OCI-LY1 (cell line): ENCODE data around the gene TRAF3IP3.

Source experiments
- H2AFZ ChIP-seq: fragments of 200-600 bp; sonication (generic), shearing (Covaris generic); 2 replicates; pipeline ENCODE4 v1.6.0; 2014; ENCODE audit warnings: antibody characterized with exemption, mild to moderate bottlenecking, low read length
- H3F3A ChIP-seq: fragments of 200-600 bp; sonication (generic), shearing (Covaris generic); 2 replicates; pipeline ENCODE4 v1.6.0; 2014; ENCODE audit warnings: mild to moderate bottlenecking, antibody characterized with exemption, low read length, moderate library complexity; ENCODE audit not compliant: insufficient read depth
- H3K27ac ChIP-seq: fragments of 200-600 bp; sonication (generic); 2 replicates; pipeline ENCODE4 v1.5.1; 2014; ENCODE audit warnings: low read length, mixed run types, mild to moderate bottlenecking, low read depth; ENCODE audit not compliant: poor library complexity, severe bottlenecking
- H3K27me3 ChIP-seq: fragments of 200-600 bp; sonication (generic); 2 replicates; pipeline ENCODE4 v1.6.0; 2014; ENCODE audit warnings: antibody characterized with exemption, mild to moderate bottlenecking, low read length, moderate library complexity; ENCODE audit not compliant: insufficient read depth
- H3K36me3 ChIP-seq: fragments of 200-600 bp; sonication (generic); 2 replicates; pipeline ENCODE4 v1.6.1; 2014; ENCODE audit warnings: mild to moderate bottlenecking, antibody characterized with exemption, low read length, moderate library complexity, mixed read lengths; ENCODE audit not compliant: insufficient read depth
- H3K4me1 ChIP-seq: fragments of 200-600 bp; sonication (generic); 2 replicates; pipeline ENCODE4 v1.5.1; 2014; ENCODE audit warnings: mild to moderate bottlenecking, low read length, moderate library complexity; ENCODE audit not compliant: insufficient read depth, severe bottlenecking
- H3K4me2 ChIP-seq: fragments of 200-600 bp; sonication (generic), shearing (Covaris generic); 2 replicates; pipeline ENCODE4 v1.6.1; 2014; ENCODE audit warnings: low read length
- H3K4me3 ChIP-seq: fragments of 200-600 bp; sonication (generic); 2 replicates; pipeline ENCODE4 v1.5.1; 2014; ENCODE audit warnings: low read length, low read depth, mild to moderate bottlenecking, mixed read lengths; ENCODE audit not compliant: poor library complexity, severe bottlenecking
- H3K79me2 ChIP-seq: fragments of 200-600 bp; shearing (Covaris generic); 2 replicates; pipeline ENCODE4 v1.6.1; 2016; ENCODE audit warnings: mixed run types, low read length, mixed read lengths; ENCODE audit not compliant: insufficient read depth
- H3K9ac ChIP-seq: fragments of 200-600 bp; sonication (generic), shearing (Covaris generic); 2 replicates; pipeline ENCODE4 v1.6.1; 2014; ENCODE audit warnings: mild to moderate bottlenecking, low read length, mixed read lengths
- H3K9me2 ChIP-seq: fragments of 200-600 bp; sonication (generic), shearing (Covaris generic); 2 replicates; pipeline ENCODE4 v1.6.1; 2014; ENCODE audit warnings: low read depth, mild to moderate bottlenecking, low read length, mixed read lengths
- H3K9me3 ChIP-seq: fragments of 200-600 bp; shearing (Covaris generic); 2 replicates; pipeline ENCODE4 v1.6.1; 2014; ENCODE audit warnings: low read length, mixed read lengths
- H4K20me1 ChIP-seq: fragments of 200-600 bp; sonication (generic), shearing (Covaris generic); 2 replicates; pipeline ENCODE4 v1.6.0; 2016; ENCODE audit warnings: mild to moderate bottlenecking, low read length; ENCODE audit not compliant: insufficient read depth
- CTCF ChIP-seq: fragments of 200-600 bp; sonication (generic), shearing (Covaris generic); IDR thresholded peaks from 2 replicates; pipeline ENCODE4 v1.5.1; 2017; ENCODE audit warnings: mild to moderate bottlenecking, antibody characterized with exemption, low read length, moderate library complexity, mixed read lengths
- EZH2 ChIP-seq: fragments of 200-600 bp; sonication (generic), shearing (Covaris generic); IDR thresholded peaks from 2 replicates; pipeline ENCODE4 v1.8.0; 2017; ENCODE audit warnings: borderline replicate concordance, mixed run types, mild to moderate bottlenecking, antibody characterized with exemption, low read length, moderate library complexity, mixed read lengths

The TRAF3IP3 gene

GRCh38 chr1:209787551-209787950 is 31.7 kb downstream of the TRAF3IP3 start:
- Histone ChIP-seq H3K9ac (no peak overlapping the region), H3K9me2 (no peaks in the 10 kb centered on the region), H3K36me3 (peaks cover 9% of the 10 kb centered on the region), H3K27me3 (no peaks in the 10 kb centered on the region), H3K27ac (no peak overlapping the region), H3F3A (no peaks in the 10 kb centered on the region), H3K9me3 (peaks cover 3% of the 10 kb centered on the region; the same call in 1 of the 2 replicates), H2AFZ (no peak overlapping the region), H3K79me2 (no peaks in the 10 kb centered on the region), H3K4me1 (peaks cover 15% of the 10 kb centered on the region), H3K4me3 (no peak overlapping the region), H4K20me1 (no peaks in the 10 kb centered on the region), H3K4me2 (no peak overlapping the region)
- no peak for TF ChIP-seq CTCF
- TF ChIP-seq EZH2: no peak

GRCh38 chr1:209789245-209789644 is 33.4 kb downstream of the TRAF3IP3 start:
- Histone ChIP-seq H3K27me3 (peaks cover 3% of the 10 kb centered on the region; the same call in 1 of the 2 replicates), H2AFZ (no peak overlapping the region), H3K36me3 (no peaks in the 10 kb centered on the region)

GRCh38 chr1:209790286-209791193 is 34.7 kb downstream of the TRAF3IP3 start:
- H3K9me2 ChIP-seq: no peaks in the 10 kb centered on the region

More at GRCh38 chr1:209789245-209789644, 33.4 kb downstream of the TRAF3IP3 start:
- TF ChIP-seq EZH2 (no peak), CTCF (no peak)
- no peak overlapping the region for H3K27ac ChIP-seq
- H3K9ac ChIP-seq: no peak overlapping the region
- H3K9me2 ChIP-seq: no peaks in the 10 kb centered on the region
- peaks cover 3% of the 10 kb centered on the region; the same call in 1 of the 2 replicates for H3K9me3 ChIP-seq
- peaks cover 6% of the 10 kb centered on the region for H3K4me1 ChIP-seq
- H3K4me2 ChIP-seq: no peak overlapping the region
- H3K4me3 ChIP-seq: no peak overlapping the region
- H3K79me2 ChIP-seq: no peaks in the 10 kb centered on the region
- H4K20me1 ChIP-seq: no peaks in the 10 kb centered on the region
- H3F3A ChIP-seq: no peaks in the 10 kb centered on the region

More at GRCh38 chr1:209790286-209791193, 34.7 kb downstream of the TRAF3IP3 start:
- Histone ChIP-seq H3K9ac (no peak overlapping the region), H3K4me1 (no peaks in the 10 kb centered on the region), H3K9me3 (no peaks in the 10 kb centered on the region), H2AFZ (no peak overlapping the region), H3K4me3 (no peak overlapping the region), H3K4me2 (no peak overlapping the region), H3K36me3 (no peaks in the 10 kb centered on the region), H3K27ac (no peak overlapping the region), H4K20me1 (no peaks in the 10 kb centered on the region), H3F3A (no peaks in the 10 kb centered on the region), H3K27me3 (peaks cover 11% of the 10 kb centered on the region; the same call in 1 of the 2 replicates), H3K79me2 (no peaks in the 10 kb centered on the region)
- TF ChIP-seq CTCF: no peak
- TF ChIP-seq EZH2: no peak
